ENCODE data around the gene G6PC3. TPM values are rescaled to one million over a fixed set of nuclear protein-coding genes. Genes with fewer than 3 reads are reported as not detected.
A peak's percentile ranks its signal among the peaks of the same experiment; 100 is the strongest.
"Not testable (repeated sequence)": the region's sequence is repeated elsewhere in the genome, so short reads cannot be mapped to it uniquely, and the experiment has no call there.

Gene G6PC3
- polyA plus RNA-seq, 4 donors: 59.9 to 91.7 (median 73.9) TPM

DNA sequence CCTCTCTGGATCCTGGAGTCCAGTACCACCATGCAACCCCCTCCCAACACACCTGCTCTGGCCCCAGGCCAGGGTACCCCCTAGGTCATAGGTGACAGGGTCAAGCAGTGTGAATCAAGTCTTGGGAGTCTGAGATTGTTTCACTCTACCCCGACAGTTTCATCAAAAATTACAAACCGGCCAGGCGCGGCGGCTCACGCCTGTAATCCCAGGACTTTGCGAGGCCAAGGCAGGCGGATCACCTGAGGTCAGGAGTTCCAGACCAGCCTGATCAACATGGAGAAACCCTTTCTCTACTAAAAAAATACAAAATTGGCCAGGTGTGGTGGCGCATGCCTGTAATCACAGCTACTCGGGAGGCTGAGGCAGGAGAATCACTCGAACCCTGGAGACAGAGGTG, 49.7 kb downstream of the G6PC3 start:
- not testable (repeated sequence) for DNase-seq (ENCODE audit: low read depth in 4 of 4, low spot score in 3 of 4)

DNA sequence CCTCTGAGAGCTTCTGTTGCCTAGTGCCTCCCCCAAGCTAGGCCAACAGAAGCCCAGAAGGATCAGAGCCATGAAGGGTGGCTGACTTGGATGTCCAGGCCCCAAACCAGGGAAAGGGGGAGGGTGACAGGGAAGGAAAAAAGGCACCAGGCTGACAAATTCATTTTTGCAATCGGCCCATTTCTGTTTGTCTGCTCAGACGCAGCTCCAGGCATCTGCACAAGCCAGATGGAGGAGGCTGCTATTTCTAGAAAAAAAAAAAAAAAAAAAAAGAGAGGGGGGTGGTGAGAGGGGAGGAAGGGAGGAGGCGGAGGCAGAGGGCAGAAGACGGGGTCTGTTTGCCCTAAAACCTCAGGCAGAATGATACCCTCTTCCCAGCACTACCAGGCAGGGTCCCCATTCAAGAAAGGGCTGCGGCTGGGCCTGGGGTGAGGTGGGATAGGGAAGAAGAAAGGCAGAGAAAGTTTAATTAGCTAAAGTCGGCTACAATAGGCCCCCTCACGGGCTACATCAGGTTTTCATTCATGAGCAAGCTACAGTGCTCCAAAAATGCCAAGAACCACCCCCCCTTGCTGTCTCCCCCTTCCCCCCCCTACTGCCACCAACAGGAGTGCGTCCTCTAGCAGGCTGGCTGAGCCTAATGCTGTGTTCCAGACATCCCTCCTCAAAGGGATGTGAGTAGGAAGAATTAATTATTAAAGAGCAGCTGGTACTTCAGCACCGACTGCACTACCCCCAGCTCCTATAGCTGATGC, 50.5 kb downstream of the G6PC3 start:
- no peak for DNase-seq (ENCODE audit: low read depth in 4 of 4, low spot score in 3 of 4)

- DNase-seq (ENCODE audit: low read depth in 4 of 4, low spot score in 3 of 4): no peak
Measured at GRCh38 chr17:44121997-44122815, 51.7 kb downstream of the G6PC3 start.

GRCh38 chr17:44122816-44123355, 52.4 kb downstream of the G6PC3 start:
- DNase-seq (ENCODE audit: low read depth in 4 of 4, low spot score in 3 of 4): no peak

DNA sequence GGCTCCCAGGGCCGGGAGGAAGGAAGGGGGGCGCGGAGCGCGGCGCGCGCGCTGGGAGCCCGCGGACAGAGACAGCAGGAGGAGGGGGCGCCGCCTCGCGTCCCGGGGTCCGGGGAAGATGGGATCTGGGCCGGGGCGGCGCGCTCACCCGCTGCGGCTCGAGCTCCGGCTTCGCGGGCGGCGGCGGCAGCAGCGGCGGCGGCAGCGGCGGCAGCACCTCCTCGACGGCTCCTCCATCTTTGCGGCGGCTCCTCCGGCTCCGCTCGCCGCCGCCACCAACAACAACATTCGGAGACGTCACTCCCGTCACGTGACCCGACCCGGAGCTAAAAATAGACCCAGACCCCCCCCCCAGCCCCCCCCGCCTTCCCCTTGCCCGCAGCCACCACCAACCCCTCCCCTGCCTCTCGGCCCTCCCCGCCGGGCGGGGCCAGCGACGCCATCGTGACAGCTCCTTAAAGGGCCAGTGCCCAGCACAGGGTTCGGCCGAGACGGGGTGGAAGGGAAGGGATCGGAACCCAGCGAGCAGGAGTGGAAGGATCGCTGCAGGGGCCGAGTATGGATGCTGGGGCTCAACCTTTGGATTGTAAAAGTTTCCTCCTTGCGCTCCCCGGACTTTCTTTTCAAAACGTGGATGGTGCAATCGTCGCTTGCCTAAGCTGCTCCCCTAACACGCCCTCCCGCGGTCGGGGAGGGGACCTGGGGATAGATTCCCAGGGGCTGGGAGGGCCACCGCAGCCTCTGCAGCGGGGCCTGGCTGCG, 53.0 kb downstream of the G6PC3 start, which contains the start of gene HDAC5:
Gene HDAC5 (minus strand): TSS at position 286 of the 762 bp plus-strand sequence. CDS start 6,126 bp downstream, outside the sequence.
- DNase-seq (ENCODE audit: low read depth in 4 of 4, low spot score in 3 of 4): peak; percentile 85 to 91 (median 86)

GRCh38 chr17:44124118-44124438, 53.5 kb downstream of the G6PC3 start:
- DNase-seq (ENCODE audit: low read depth in 4 of 4, low spot score in 3 of 4): no peak

Other genes with a start within 250 kb of the G6PC3 start
- gene MPP3, start 237.6 kb upstream of the G6PC3 start, polyA plus RNA-seq (ENCODE audit: insufficient read length in 4 of 4): 10 to 100 TPM in 2 of 4 donors, 1 to 10 TPM in 2; 8.0 to 15.3 (median 11.4) TPM
- 1 to 10 TPM in 1 of 4 donors, under 1 TPM in 3; 0.83 to 1.9 (median 0.92) TPM for gene CD300LG, start 223.6 kb upstream of the G6PC3 start, polyA plus RNA-seq (ENCODE audit: insufficient read length in 4 of 4)
- 1 to 10 TPM; 5.8 to 7.7 (median 6.1) TPM for gene MPP2, start 163.2 kb upstream of the G6PC3 start, polyA plus RNA-seq (ENCODE audit: insufficient read length in 4 of 4)
- gene PPY, start 128.3 kb upstream of the G6PC3 start, polyA plus RNA-seq (ENCODE audit: insufficient read length in 4 of 4): under 1 TPM in 2 of 4 donors, not detected in 2; 0.34 to 0.43 TPM
- gene PYY, start 116.8 kb upstream of the G6PC3 start, polyA plus RNA-seq (ENCODE audit: insufficient read length in 4 of 4): under 1 TPM in 2 of 4 donors, not detected in 2; 0.24 to 0.30 TPM
- 1 to 10 TPM in 3 of 4 donors, under 1 TPM in 1; 0.93 to 3.6 (median 2.8) TPM for gene NAGS, start 66.1 kb upstream of the G6PC3 start, polyA plus RNA-seq (ENCODE audit: insufficient read length in 4 of 4)
- 10 to 100 TPM; 26.9 to 47.5 (median 37.3) TPM for gene TMEM101, start 55.8 kb upstream of the G6PC3 start, polyA plus RNA-seq (ENCODE audit: insufficient read length in 4 of 4)
- 10 to 100 TPM; 34.2 to 48.7 (median 41.2) TPM for gene LSM12, start 4.1 kb upstream of the G6PC3 start, polyA plus RNA-seq (ENCODE audit: insufficient read length in 4 of 4)
- 10 to 100 TPM; 42.3 to 54.2 (median 47.3) TPM for gene HDAC5, start 52.9 kb downstream of the G6PC3 start, polyA plus RNA-seq (ENCODE audit: insufficient read length in 4 of 4)
- gene HROB, start 71.2 kb downstream of the G6PC3 start, polyA plus RNA-seq (ENCODE audit: insufficient read length in 4 of 4): 1 to 10 TPM; 4.1 to 5.3 (median 4.6) TPM
- 1 to 10 TPM; 1.1 to 4.0 (median 2.1) TPM for gene ASB16, start 100.0 kb downstream of the G6PC3 start, polyA plus RNA-seq (ENCODE audit: insufficient read length in 4 of 4)
- 10 to 100 TPM; 40.0 to 54.2 (median 42.8) TPM for gene TMUB2, start 116.2 kb downstream of the G6PC3 start, polyA plus RNA-seq (ENCODE audit: insufficient read length in 4 of 4)
- 10 to 100 TPM; 54.6 to 71.1 (median 68.9) TPM for gene ATXN7L3, start 129.1 kb downstream of the G6PC3 start, polyA plus RNA-seq (ENCODE audit: insufficient read length in 4 of 4)
- gene UBTF, start 148.9 kb downstream of the G6PC3 start, polyA plus RNA-seq (ENCODE audit: insufficient read length in 4 of 4): 100 to 1,000 TPM; 121 to 137 (median 129) TPM
- 10 to 100 TPM in 1 of 4 donors, 1 to 10 TPM in 3; 7.6 to 60.4 (median 9.5) TPM for gene SLC4A1, start 197.4 kb downstream of the G6PC3 start, polyA plus RNA-seq (ENCODE audit: insufficient read length in 4 of 4)
- 10 to 100 TPM in 1 of 4 donors, 1 to 10 TPM in 3; 1.5 to 12.2 (median 2.0) TPM for gene RUNDC3A, start 237.9 kb downstream of the G6PC3 start, polyA plus RNA-seq (ENCODE audit: insufficient read length in 4 of 4)

Data from left renal pelvis (tissue), 4 donors.